Stimulated activated memory B cell treated with anti-CD40 and anti-IgM and Interleukin-4, amounts not matched to agents 10 μg/mL and 1 μg/mL and 100 μg/mL, for 72 hours (primary cell): ENCODE measurements around the gene HEMGN.
A peak's percentile ranks its signal among the peaks of the same experiment; 100 is the strongest.
"Not testable (repeated sequence)": the region's sequence is repeated elsewhere in the genome, so short reads cannot be mapped to it uniquely, and the experiment has no call there.

Experiments used
- ATAC-seq: fragments of 150-1000 bp; cut with Tn5 transposase; 2 replicates; pipeline ENCODE4 v1.10.0; 2021
- H3K27ac Mint-ChIP-seq: one replicate; pipeline ENCODE4 v1.8.0; 2022; ENCODE audit warnings: mild to moderate bottlenecking, mixed read lengths
- H3K27me3 Mint-ChIP-seq: one replicate; pipeline ENCODE4 v1.8.0; 2022; ENCODE audit warnings: mixed read lengths
- H3K36me3 Mint-ChIP-seq: one replicate; pipeline ENCODE4 v1.8.0; 2022; ENCODE audit warnings: mixed read lengths
- H3K4me1 Mint-ChIP-seq: one replicate; pipeline ENCODE4 v1.8.0; 2022; ENCODE audit warnings: mixed read lengths
- H3K4me3 Mint-ChIP-seq: one replicate; pipeline ENCODE4 v1.8.0; 2022; ENCODE audit warnings: mild to moderate bottlenecking, moderate library complexity, mixed read lengths
- H3K9me3 Mint-ChIP-seq: one replicate; pipeline ENCODE4 v1.8.0; 2022; ENCODE audit warnings: mixed read lengths

HEMGN gene

GRCh38 chr9:97947094-97947493, 9.1 kb upstream of the HEMGN start:
- H3K9me3 Mint-ChIP-seq, H3K27me3 Mint-ChIP-seq, H3K4me3 Mint-ChIP-seq, H3K27ac Mint-ChIP-seq, H3K4me1 Mint-ChIP-seq, H3K36me3 Mint-ChIP-seq, ATAC-seq: not testable (repeated sequence)

- not testable (repeated sequence) for H3K27me3 Mint-ChIP-seq
These were observed 7.5 kb upstream of the HEMGN start for GRCh38 chr9:97945470-97945869.

DNA sequence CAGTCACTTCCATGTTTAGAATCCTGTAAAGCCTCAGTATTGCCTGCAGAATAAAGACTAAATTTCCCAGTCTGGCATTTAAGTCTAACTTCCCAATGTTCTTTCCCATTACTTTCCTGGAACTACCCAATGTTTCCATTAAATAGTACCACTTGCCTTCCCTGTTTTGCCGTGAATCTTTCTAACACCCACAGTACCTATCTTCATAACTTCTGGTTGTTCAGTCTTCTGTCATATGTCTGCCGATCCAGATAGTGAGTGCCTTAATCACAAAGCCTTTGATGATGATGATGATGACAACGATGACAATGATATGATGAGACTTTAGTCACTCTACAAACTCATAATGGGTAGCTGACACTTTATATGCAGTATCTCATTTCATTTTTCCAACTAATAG, 6.6 kb upstream of the HEMGN start:
- Mint-ChIP-seq H3K27me3 (peaks cover 6% of the 10 kb centered on the region), H3K9me3 (no peaks in the 10 kb centered on the region), H3K36me3 (no peaks in the 10 kb centered on the region), H3K4me1 (peaks cover 7% of the 10 kb centered on the region), H3K4me3 (no peak overlapping the region), H3K27ac (no peak overlapping the region)
- no peak for ATAC-seq

More at GRCh38 chr9:97945470-97945869, 7.5 kb upstream of the HEMGN start:
- H3K4me3 Mint-ChIP-seq, ATAC-seq, H3K36me3 Mint-ChIP-seq, H3K9me3 Mint-ChIP-seq, H3K27ac Mint-ChIP-seq, H3K4me1 Mint-ChIP-seq: not testable (repeated sequence)

DNA sequence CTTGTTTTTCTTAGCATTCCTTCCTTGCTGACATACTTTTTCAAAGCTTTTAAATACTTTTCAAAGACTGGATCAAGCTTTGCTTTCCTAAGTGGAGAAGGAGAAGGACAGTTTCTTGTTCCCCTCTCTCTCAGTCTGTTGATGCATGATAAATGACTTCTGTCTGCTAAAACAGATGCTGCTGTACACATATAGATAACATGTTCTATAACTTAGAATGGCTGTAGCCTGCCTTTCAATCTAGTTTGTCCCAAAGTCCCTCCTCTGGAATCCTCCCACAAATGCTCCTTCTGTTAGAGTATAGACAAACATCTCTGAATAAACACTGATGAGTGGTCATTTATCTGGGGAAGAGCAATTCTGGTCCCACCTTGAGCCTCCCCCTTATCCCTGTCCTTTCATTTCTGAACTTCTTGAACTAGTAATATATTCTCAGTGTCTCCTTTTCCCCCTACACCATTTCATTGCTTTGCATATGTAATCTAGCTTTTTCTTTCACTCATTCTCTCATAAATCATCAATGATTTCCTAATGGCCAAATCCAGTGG, 5.4 kb upstream of the HEMGN start:
- peaks cover 3% of the 10 kb centered on the region for H3K27me3 Mint-ChIP-seq
- ATAC-seq: no peak
- no peaks in the 10 kb centered on the region for H3K36me3 Mint-ChIP-seq
- H3K27ac Mint-ChIP-seq: no peak overlapping the region
- no peaks in the 10 kb centered on the region for H3K9me3 Mint-ChIP-seq
- peaks cover 8% of the 10 kb centered on the region for H3K4me1 Mint-ChIP-seq
- H3K4me3 Mint-ChIP-seq: no peak overlapping the region

- Mint-ChIP-seq H3K27me3 (no peaks in the 10 kb centered on the region), H3K4me3 (no peak overlapping the region), H3K27ac (no peak overlapping the region), H3K9me3 (no peaks in the 10 kb centered on the region), H3K4me1 (peaks cover 7% of the 10 kb centered on the region), H3K36me3 (no peaks in the 10 kb centered on the region)
- ATAC-seq: no peak
These were observed 3.4 kb upstream of the HEMGN start for GRCh38 chr9:97941323-97941722.

- H3K4me1 Mint-ChIP-seq: peaks cover 7% of the 10 kb centered on the region
- ATAC-seq: no peak
- H3K27ac Mint-ChIP-seq: no peak overlapping the region
- H3K4me3 Mint-ChIP-seq: no peak overlapping the region
- H3K36me3 Mint-ChIP-seq: no peaks in the 10 kb centered on the region
- H3K27me3 Mint-ChIP-seq: peaks cover 1% of the 10 kb centered on the region
- H3K9me3 Mint-ChIP-seq: no peaks in the 10 kb centered on the region
These were observed 2.8 kb upstream of the HEMGN start for GRCh38 chr9:97940741-97941140.

DNA sequence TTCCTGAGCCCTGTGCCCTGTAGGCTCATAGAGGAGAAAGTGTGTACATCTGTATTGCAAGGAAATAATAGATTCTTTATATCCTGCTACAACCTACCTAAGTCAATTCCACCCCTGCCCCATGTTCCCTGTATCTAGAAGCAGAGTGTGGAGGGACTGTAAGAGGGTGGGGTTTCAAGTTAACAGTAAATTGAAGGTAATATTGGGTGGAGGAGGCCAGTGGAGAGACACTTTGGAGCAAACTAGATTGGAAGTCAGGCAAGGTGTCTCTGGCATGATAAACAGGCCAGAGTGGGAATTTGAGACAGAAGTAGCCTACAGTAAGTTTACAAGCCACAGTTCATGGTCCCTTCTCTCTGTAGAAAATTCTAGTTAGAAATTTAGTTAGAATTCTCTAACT, 2.3 kb upstream of the HEMGN start:
- Mint-ChIP-seq H3K27me3 (peaks cover 6% of the 10 kb centered on the region), H3K36me3 (no peaks in the 10 kb centered on the region), H3K4me1 (peaks cover 7% of the 10 kb centered on the region), H3K9me3 (no peaks in the 10 kb centered on the region), H3K4me3 (no peak overlapping the region), H3K27ac (no peak overlapping the region)
- no peak for ATAC-seq

- Mint-ChIP-seq H3K4me3 (no peak overlapping the region), H3K4me1 (peaks cover 17% of the 10 kb centered on the region), H3K9me3 (no peaks in the 10 kb centered on the region), H3K27ac (no peak overlapping the region), H3K36me3 (no peaks in the 10 kb centered on the region), H3K27me3 (peaks cover 24% of the 10 kb centered on the region)
- ATAC-seq: no peak
These were observed 974 bp downstream of the HEMGN start for GRCh38 chr9:97936998-97937397.

- Mint-ChIP-seq H3K4me3 (no peak overlapping the region), H3K27me3 (peaks cover 24% of the 10 kb centered on the region), H3K4me1 (peaks cover 17% of the 10 kb centered on the region)
These were observed 2.7 kb downstream of the HEMGN start for GRCh38 chr9:97935276-97935675.

GRCh38 chr9:97934321-97935115, 3.5 kb downstream of the HEMGN start:
- no peak overlapping the region for H3K4me3 Mint-ChIP-seq
- peaks cover 17% of the 10 kb centered on the region for H3K4me1 Mint-ChIP-seq
- no peaks in the 10 kb centered on the region for H3K9me3 Mint-ChIP-seq
- no peak for ATAC-seq
- peaks cover 24% of the 10 kb centered on the region for H3K27me3 Mint-ChIP-seq
- H3K36me3 Mint-ChIP-seq: no peaks in the 10 kb centered on the region
- H3K27ac Mint-ChIP-seq: no peak overlapping the region

More at GRCh38 chr9:97935276-97935675, 2.7 kb downstream of the HEMGN start:
- no peak for ATAC-seq
- no peak overlapping the region for H3K27ac Mint-ChIP-seq
- H3K36me3 Mint-ChIP-seq: no peaks in the 10 kb centered on the region
- H3K9me3 Mint-ChIP-seq: no peaks in the 10 kb centered on the region

GRCh38 chr9:97933297-97933998, 4.5 kb downstream of the HEMGN start:
- H3K4me3 Mint-ChIP-seq: no peak overlapping the region
- peaks cover 16% of the 10 kb centered on the region for H3K4me1 Mint-ChIP-seq
- ATAC-seq: no peak
- no peaks in the 10 kb centered on the region for H3K36me3 Mint-ChIP-seq
- H3K27me3 Mint-ChIP-seq: peaks cover 24% of the 10 kb centered on the region
- no peak overlapping the region for H3K27ac Mint-ChIP-seq
- no peaks in the 10 kb centered on the region for H3K9me3 Mint-ChIP-seq

GRCh38 chr9:97930972-97931371, 7.0 kb downstream of the HEMGN start:
- Mint-ChIP-seq H3K36me3 (no peaks in the 10 kb centered on the region), H3K4me3 (no peak overlapping the region), H3K4me1 (peaks cover 10% of the 10 kb centered on the region), H3K27ac (no peak overlapping the region), H3K9me3 (no peaks in the 10 kb centered on the region), H3K27me3 (peaks cover 24% of the 10 kb centered on the region)
- no peak for ATAC-seq

DNA sequence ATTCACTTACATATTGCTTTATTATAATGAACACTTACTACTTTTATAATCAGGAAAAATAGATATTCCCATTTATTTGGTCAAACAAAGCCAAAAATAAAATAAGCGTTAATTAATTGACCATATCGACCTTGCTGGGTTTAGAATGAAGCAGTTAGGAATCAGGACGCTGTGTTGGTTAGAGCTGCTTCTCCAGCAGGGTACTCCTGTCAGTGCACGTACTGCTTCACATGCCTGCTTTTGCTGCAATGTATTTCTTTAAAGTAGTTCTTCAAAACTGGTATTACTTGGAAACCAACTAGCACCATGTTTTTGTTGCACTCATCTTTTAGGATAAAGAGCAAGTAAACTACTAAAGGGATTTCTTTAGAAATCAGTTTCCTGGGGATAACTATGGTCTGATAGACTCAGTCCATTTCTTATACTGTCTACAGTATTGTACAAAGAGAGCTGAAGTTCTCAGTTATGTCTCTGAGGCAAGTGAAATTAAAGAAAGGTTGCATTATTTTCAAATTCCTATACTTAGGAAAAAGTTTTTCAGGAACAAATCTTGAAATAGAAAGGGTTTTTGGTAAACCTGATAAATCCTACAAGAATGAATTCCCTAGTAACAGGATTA, 8.9 kb downstream of the HEMGN start:
- H3K36me3 Mint-ChIP-seq: no peaks in the 10 kb centered on the region
- H3K27me3 Mint-ChIP-seq: peaks cover 6% of the 10 kb centered on the region
- no peak overlapping the region for H3K4me3 Mint-ChIP-seq
- H3K4me1 Mint-ChIP-seq: peaks cover 10% of the 10 kb centered on the region
- no peaks in the 10 kb centered on the region for H3K9me3 Mint-ChIP-seq
- no peak overlapping the region for H3K27ac Mint-ChIP-seq
- ATAC-seq: no peak

DNA sequence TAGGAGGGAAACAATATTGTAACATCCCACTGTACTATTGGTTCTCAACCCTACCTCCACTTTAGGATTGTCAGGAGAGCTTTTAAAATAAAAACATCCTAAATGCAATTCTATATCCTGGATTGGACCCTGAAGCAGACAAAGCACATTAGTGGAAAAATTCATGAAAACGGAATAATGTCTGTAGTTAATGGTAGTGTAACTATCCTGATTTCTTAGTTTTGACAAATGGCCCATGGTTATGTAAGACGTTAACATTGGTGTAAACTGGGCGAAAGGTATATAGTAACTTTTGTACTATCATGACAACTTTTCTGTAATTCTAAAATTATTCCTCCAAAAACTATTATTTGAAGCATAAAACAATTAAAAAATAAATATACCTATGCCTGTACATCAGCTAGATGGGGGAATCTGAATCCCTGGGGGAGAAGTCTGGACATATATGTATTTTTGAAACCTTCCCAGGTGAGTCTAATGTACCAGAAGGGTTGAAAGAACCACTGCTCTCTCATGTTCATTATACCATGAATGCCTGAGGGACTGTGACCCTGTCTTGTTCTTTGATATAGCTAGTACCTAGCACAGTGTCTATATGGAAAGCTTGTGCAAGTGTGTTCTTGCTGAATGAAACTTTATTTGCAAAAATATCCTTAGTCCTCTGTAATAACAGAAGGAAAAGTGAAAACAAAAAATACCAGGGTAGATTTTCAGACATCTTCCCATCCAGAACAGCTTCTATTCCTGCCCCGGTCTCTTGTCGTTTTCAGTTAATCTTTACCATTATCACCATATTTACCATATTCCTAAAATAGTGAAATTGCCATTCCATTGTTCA, 12.3 kb downstream of the HEMGN start:
- Mint-ChIP-seq H3K27ac (no peak overlapping the region), H3K4me1 (peaks cover 36% of the 10 kb centered on the region), H3K36me3 (no peaks in the 10 kb centered on the region), H3K9me3 (no peaks in the 10 kb centered on the region), H3K27me3 (no peaks in the 10 kb centered on the region), H3K4me3 (no peak overlapping the region)
- no peak for ATAC-seq

GRCh38 chr9:97924386-97924785, 13.6 kb downstream of the HEMGN start:
- peak overlapping the region; percentile 97 for H3K27ac Mint-ChIP-seq
- H3K9me3 Mint-ChIP-seq: no peaks in the 10 kb centered on the region
- no peak for ATAC-seq
- H3K4me1 Mint-ChIP-seq: peaks cover 49% of the 10 kb centered on the region
- H3K36me3 Mint-ChIP-seq: peaks cover under 1% of the 10 kb centered on the region
- no peak overlapping the region for H3K4me3 Mint-ChIP-seq
- H3K27me3 Mint-ChIP-seq: no peaks in the 10 kb centered on the region
